Iris pigment epithelial cell (primary cell): ENCODE data around the gene PTPRM.
A peak's percentile ranks its signal among the peaks of the same experiment; 100 is the strongest.

Experiments
- DNase-seq: peaks from one replicate; pipeline ENCODE4 v3.0.0-alpha.2; 2011; ENCODE audit warnings: low read depth

The PTPRM gene

GRCh38 chr18:8174771-8175170, 607.7 kb downstream of the PTPRM start:
- DNase-seq, result no peak

GRCh38 chr18:8175501-8176061, 608.5 kb downstream of the PTPRM start:
- DNase-seq, result no peak

GRCh38 chr18:8176109-8176508, 609.0 kb downstream of the PTPRM start:
- no peak for DNase-seq

GRCh38 chr18:8176554-8176953, 609.4 kb downstream of the PTPRM start:
- DNase-seq, result no peak

- peak; percentile 74 for DNase-seq
Observed at GRCh38 chr18:8177330-8178016, 610.4 kb downstream of the PTPRM start.

- DNase-seq, result no peak
Observed at GRCh38 chr18:8186413-8186812, 619.3 kb downstream of the PTPRM start.

GRCh38 chr18:8188184-8188583, 621.1 kb downstream of the PTPRM start:
- DNase-seq, result peak; percentile 94

GRCh38 chr18:8190980-8191379, 623.9 kb downstream of the PTPRM start:
- no peak for DNase-seq

GRCh38 chr18:8194431-8194830, 627.3 kb downstream of the PTPRM start:
- no peak for DNase-seq

- no peak for DNase-seq
Observed at GRCh38 chr18:8196238-8196637, 629.1 kb downstream of the PTPRM start.

- DNase-seq, result no peak
Observed at GRCh38 chr18:8197499-8197898, 630.4 kb downstream of the PTPRM start.

GRCh38 chr18:8207996-8208395, 640.9 kb downstream of the PTPRM start:
- no peak for DNase-seq

- DNase-seq, result no peak
Observed at GRCh38 chr18:8208716-8209115, 641.6 kb downstream of the PTPRM start.

GRCh38 chr18:8212896-8213780, 646.0 kb downstream of the PTPRM start:
- peak; percentile 95 for DNase-seq

GRCh38 chr18:8215741-8216140, 648.6 kb downstream of the PTPRM start:
- no peak for DNase-seq

GRCh38 chr18:8217051-8217564, 650.0 kb downstream of the PTPRM start:
- DNase-seq, result peak; percentile 62

GRCh38 chr18:8218197-8218596, 651.1 kb downstream of the PTPRM start:
- no peak for DNase-seq

GRCh38 chr18:8221452-8221851, 654.3 kb downstream of the PTPRM start:
- no peak for DNase-seq

- DNase-seq, result peak; percentile 51
Observed at GRCh38 chr18:8224576-8224975, 657.5 kb downstream of the PTPRM start.

- DNase-seq, result no peak
Observed at GRCh38 chr18:8229040-8229439, 661.9 kb downstream of the PTPRM start.

- DNase-seq, result peak; percentile 38
Observed at GRCh38 chr18:8229787-8230186, 662.7 kb downstream of the PTPRM start.

- peak; percentile 27 for DNase-seq
Observed at GRCh38 chr18:8231316-8231715, 664.2 kb downstream of the PTPRM start.

- no peak for DNase-seq
Observed at GRCh38 chr18:8232791-8233190, 665.7 kb downstream of the PTPRM start.
